Measurements from ENCODE around the gene ISM1.

The ISM1 gene

DNA sequence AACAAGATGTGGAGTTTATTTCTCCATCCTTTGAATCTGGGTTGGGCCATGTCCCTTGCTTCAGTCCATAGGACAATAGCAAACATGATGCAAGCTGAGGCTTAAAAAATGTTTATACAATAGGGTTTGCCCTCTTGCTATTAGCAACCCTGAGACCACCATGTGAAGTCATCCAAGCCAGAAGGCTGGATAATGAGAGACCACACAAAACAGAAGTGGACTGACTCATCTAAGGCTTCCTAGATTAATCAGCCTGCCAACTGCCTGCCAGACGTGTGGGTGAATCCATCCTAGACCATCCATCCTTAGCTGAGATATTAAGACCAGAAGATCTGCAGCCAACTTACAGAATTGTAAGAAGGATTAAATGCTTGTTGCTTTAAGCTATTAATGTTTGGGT lies 38.1 kb upstream of the ISM1 start:
- 20% methylated on average over 1 of the region's 1 CpG for WGBS
- Histone ChIP-seq H3K23ac (ENCODE audit: low read length in 2 of 2) (no peak overlapping the region), H3K36me3 (ENCODE audit: control insufficient read depth in 1 of 2, insufficient read depth in 2 of 2, low read depth in 1 of 2, low read length in 2 of 2) (no peaks in the 10 kb centered on the region), H2BK12ac (ENCODE audit: low read length in 2 of 2) (no peak overlapping the region), H2BK15ac (ENCODE audit: low read depth, poor library complexity, severe bottlenecking) (no peak overlapping the region), H3K4me3 (ENCODE audit: insufficient read depth in 1 of 2, low read depth in 1 of 2, low read length in 2 of 2) (no peak overlapping the region), H3K27me3 (ENCODE audit: control insufficient read depth in 1 of 2, insufficient read depth in 1 of 2, low read length in 2 of 2) (no peaks in the 10 kb centered on the region), H2AK5ac (ENCODE audit: low read length, severe bottlenecking) (no peak overlapping the region), H3K79me1 (replicated peaks; ENCODE audit: low read length, poor library complexity, severe bottlenecking) (no peaks in the 10 kb centered on the region), H4K91ac (ENCODE audit: low read length) (no peak overlapping the region), H3K4me2 (ENCODE audit: low read length, poor library complexity, severe bottlenecking) (no peak overlapping the region), H3K4me1 (ENCODE audit: control insufficient read depth, insufficient read depth, low read depth, low read length) (no peaks in the 10 kb centered on the region), H3K4ac (ENCODE audit: low read depth in 1 of 2, low read length in 2 of 2) (no peak overlapping the region), H2BK120ac (ENCODE audit: low read depth, low read length) (no peak overlapping the region), H3K14ac (ENCODE audit: low read length in 2 of 2) (no peak overlapping the region), H2AFZ (ENCODE audit: low read depth, low read length) (no peak overlapping the region), H3K9me3 (ENCODE audit: control insufficient read depth, low read length) (peaks cover 5% of the 10 kb centered on the region), H3K27ac (ENCODE audit: low read length, poor library complexity, severe bottlenecking) (no peak overlapping the region), H2BK5ac (ENCODE audit: low read depth, low read length, poor library complexity, severe bottlenecking) (no peak overlapping the region), H4K8ac (ENCODE audit: low read length) (no peak overlapping the region), H3K9ac (ENCODE audit: low read length) (no peak overlapping the region), H3K18ac (ENCODE audit: low read depth in 1 of 2, low read length in 2 of 2) (no peak overlapping the region)
- no peak for DNase-seq

DNA sequence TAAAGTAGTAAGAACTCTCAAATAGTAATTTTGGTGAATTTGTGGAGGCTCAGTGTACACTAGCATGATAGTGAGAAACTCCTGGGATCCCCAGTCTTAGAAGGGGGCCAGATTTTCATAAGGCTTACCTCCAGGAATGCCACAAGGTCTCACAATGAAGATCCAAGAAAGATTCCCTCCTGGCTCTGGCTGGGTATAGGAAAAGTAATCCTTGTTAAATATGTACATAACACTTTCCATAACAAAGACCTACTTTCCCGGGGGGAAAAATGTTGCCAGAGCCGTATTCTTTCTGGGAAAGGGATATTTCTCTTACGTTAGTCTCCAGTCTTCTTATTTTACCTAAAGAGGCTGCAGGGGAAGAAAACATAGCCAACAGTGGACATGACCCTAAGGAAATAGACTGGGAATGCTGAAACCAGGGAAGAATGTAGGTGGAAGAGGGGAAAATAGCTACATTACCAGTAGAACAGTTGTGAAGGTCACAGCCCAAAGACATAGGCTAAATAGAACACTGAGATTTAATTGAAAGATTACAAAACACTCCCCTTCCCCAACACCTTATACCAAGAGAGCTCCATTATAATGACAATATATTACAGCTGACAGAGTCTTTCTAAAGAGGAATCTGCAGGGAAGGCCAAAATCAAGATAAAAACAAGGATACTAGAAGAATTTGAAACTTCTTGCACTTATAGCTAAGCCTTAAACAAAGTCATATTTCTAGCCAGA lies 34.9 kb upstream of the ISM1 start:
- no peaks in the 10 kb centered on the region for H3K27me3 ChIP-seq (ENCODE audit: control insufficient read depth in 1 of 2, insufficient read depth in 1 of 2, low read length in 2 of 2)
- H3K27ac ChIP-seq (ENCODE audit: low read length, poor library complexity, severe bottlenecking): no peak overlapping the region
- H3K9ac ChIP-seq (ENCODE audit: low read length): no peak overlapping the region
- H2AK5ac ChIP-seq (ENCODE audit: low read length, severe bottlenecking): no peak overlapping the region
- WGBS: 95% methylated on average over 2 of the region's 3 CpGs
- H4K8ac ChIP-seq (ENCODE audit: low read length): no peak overlapping the region
- H3K23ac ChIP-seq (ENCODE audit: low read length in 2 of 2): no peak overlapping the region
- no peak overlapping the region for H2BK120ac ChIP-seq (ENCODE audit: low read depth, low read length)
- no peak overlapping the region for H2AFZ ChIP-seq (ENCODE audit: low read depth, low read length)
- no peak overlapping the region for H3K4me3 ChIP-seq (ENCODE audit: insufficient read depth in 1 of 2, low read depth in 1 of 2, low read length in 2 of 2)
- H3K36me3 ChIP-seq (ENCODE audit: control insufficient read depth in 1 of 2, insufficient read depth in 2 of 2, low read depth in 1 of 2, low read length in 2 of 2): no peaks in the 10 kb centered on the region
- H2BK12ac ChIP-seq (ENCODE audit: low read length in 2 of 2): no peak overlapping the region
- H4K91ac ChIP-seq (ENCODE audit: low read length): no peak overlapping the region
- H3K4ac ChIP-seq (ENCODE audit: low read depth in 1 of 2, low read length in 2 of 2): no peak overlapping the region
- no peak overlapping the region for H2BK15ac ChIP-seq (ENCODE audit: low read depth, poor library complexity, severe bottlenecking)
- no peak overlapping the region for H3K4me2 ChIP-seq (ENCODE audit: low read length, poor library complexity, severe bottlenecking)
- no peaks in the 10 kb centered on the region for H3K79me1 ChIP-seq (replicated peaks; ENCODE audit: low read length, poor library complexity, severe bottlenecking)
- H3K4me1 ChIP-seq (ENCODE audit: control insufficient read depth, insufficient read depth, low read depth, low read length): no peaks in the 10 kb centered on the region
- no peak overlapping the region for H3K18ac ChIP-seq (ENCODE audit: low read depth in 1 of 2, low read length in 2 of 2)
- H3K14ac ChIP-seq (ENCODE audit: low read length in 2 of 2): no peak overlapping the region
- peaks cover 3% of the 10 kb centered on the region for H3K9me3 ChIP-seq (ENCODE audit: control insufficient read depth, low read length)
- DNase-seq: no peak
- no peak overlapping the region for H2BK5ac ChIP-seq (ENCODE audit: low read depth, low read length, poor library complexity, severe bottlenecking)

DNA sequence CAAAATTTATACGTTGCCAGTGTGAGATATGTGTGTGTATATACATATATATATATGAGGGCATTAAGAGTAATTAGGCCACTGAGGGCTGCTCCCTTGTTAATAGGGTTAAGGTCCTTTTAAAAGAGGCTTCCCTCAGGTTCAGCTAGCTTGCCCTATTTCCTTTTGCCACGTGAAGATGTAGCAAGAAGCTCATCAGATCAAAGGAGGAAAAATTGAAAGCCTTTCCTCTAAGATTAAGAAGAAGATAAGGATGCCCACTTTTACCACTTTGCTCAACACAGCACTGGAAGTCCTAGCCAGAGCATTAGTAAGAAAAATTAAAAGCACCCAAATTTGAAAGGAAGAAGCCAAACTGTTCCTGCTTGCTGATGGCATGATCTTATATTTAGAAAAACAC lies 33.2 kb upstream of the ISM1 start:
- WGBS: 100% methylated on average over 1 of the region's 2 CpGs
- H3K4me3 ChIP-seq (ENCODE audit: insufficient read depth in 1 of 2, low read depth in 1 of 2, low read length in 2 of 2): no peak overlapping the region
- no peak overlapping the region for H2AK5ac ChIP-seq (ENCODE audit: low read length, severe bottlenecking)

DNA sequence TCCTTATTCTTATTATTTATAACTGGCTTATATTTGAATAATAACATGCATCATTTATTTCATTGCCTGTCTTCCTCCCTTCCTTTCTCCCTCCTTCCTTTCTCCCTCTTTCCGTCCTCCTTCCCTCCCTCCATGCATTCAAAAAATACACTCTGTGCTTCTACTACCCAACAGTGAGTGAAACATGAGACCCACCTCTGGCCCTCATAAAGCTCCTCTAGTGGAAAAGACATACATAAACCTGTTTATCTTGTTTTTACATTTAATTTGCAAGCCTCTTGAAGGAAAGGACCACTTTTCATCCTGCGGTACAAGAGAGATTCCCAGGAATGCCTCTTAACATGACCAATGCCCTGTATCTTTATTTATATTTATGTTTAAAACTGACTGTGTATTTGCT lies 21.8 kb upstream of the ISM1 start:
- H3K9ac ChIP-seq (ENCODE audit: low read length): no peak overlapping the region
- H4K91ac ChIP-seq (ENCODE audit: low read length): no peak overlapping the region
- no peak overlapping the region for H3K27ac ChIP-seq (ENCODE audit: low read length, poor library complexity, severe bottlenecking)
- no peak overlapping the region for H2BK12ac ChIP-seq (ENCODE audit: low read length in 2 of 2)
- no peaks in the 10 kb centered on the region for H3K27me3 ChIP-seq (ENCODE audit: control insufficient read depth in 1 of 2, insufficient read depth in 1 of 2, low read length in 2 of 2)
- no peak overlapping the region for H3K4me2 ChIP-seq (ENCODE audit: low read length, poor library complexity, severe bottlenecking)
- H3K14ac ChIP-seq (ENCODE audit: low read length in 2 of 2): no peak overlapping the region
- H4K8ac ChIP-seq (ENCODE audit: low read length): no peak overlapping the region
- no peak overlapping the region for H3K23ac ChIP-seq (ENCODE audit: low read length in 2 of 2)
- no peak for DNase-seq
- no peak overlapping the region for H2AK5ac ChIP-seq (ENCODE audit: low read length, severe bottlenecking)
- H3K18ac ChIP-seq (ENCODE audit: low read depth in 1 of 2, low read length in 2 of 2): no peak overlapping the region
- no peak overlapping the region for H2BK120ac ChIP-seq (ENCODE audit: low read depth, low read length)
- H3K4ac ChIP-seq (ENCODE audit: low read depth in 1 of 2, low read length in 2 of 2): no peak overlapping the region
- no peaks in the 10 kb centered on the region for H3K79me1 ChIP-seq (replicated peaks; ENCODE audit: low read length, poor library complexity, severe bottlenecking)
- no peak overlapping the region for H2BK15ac ChIP-seq (ENCODE audit: low read depth, poor library complexity, severe bottlenecking)
- no peak overlapping the region for H2AFZ ChIP-seq (ENCODE audit: low read depth, low read length)
- no peak overlapping the region for H2BK5ac ChIP-seq (ENCODE audit: low read depth, low read length, poor library complexity, severe bottlenecking)
- no peaks in the 10 kb centered on the region for H3K4me1 ChIP-seq (ENCODE audit: control insufficient read depth, insufficient read depth, low read depth, low read length)
- no peaks in the 10 kb centered on the region for H3K9me3 ChIP-seq (ENCODE audit: control insufficient read depth, low read length)
- WGBS: 79% methylated on average over 1 of the region's 2 CpGs
- no peaks in the 10 kb centered on the region for H3K36me3 ChIP-seq (ENCODE audit: control insufficient read depth in 1 of 2, insufficient read depth in 2 of 2, low read depth in 1 of 2, low read length in 2 of 2)
- no peak overlapping the region for H3K4me3 ChIP-seq (ENCODE audit: insufficient read depth in 1 of 2, low read depth in 1 of 2, low read length in 2 of 2)

More for the DNA sequence above, 33.2 kb upstream of the ISM1 start:
- H4K91ac ChIP-seq (ENCODE audit: low read length): no peak overlapping the region
- no peak overlapping the region for H3K18ac ChIP-seq (ENCODE audit: low read depth in 1 of 2, low read length in 2 of 2)
- H2AFZ ChIP-seq (ENCODE audit: low read depth, low read length): no peak overlapping the region
- no peak for DNase-seq
- H2BK15ac ChIP-seq (ENCODE audit: low read depth, poor library complexity, severe bottlenecking): no peak overlapping the region
- H2BK120ac ChIP-seq (ENCODE audit: low read depth, low read length): no peak overlapping the region
- no peak overlapping the region for H4K8ac ChIP-seq (ENCODE audit: low read length)
- H3K23ac ChIP-seq (ENCODE audit: low read length in 2 of 2): no peak overlapping the region
- H3K9ac ChIP-seq (ENCODE audit: low read length): no peak overlapping the region
- peaks cover 0 to 3% of the 10 kb centered on the region in 2 experiments for H3K27me3 ChIP-seq (ENCODE audit: control insufficient read depth in 1 of 2, insufficient read depth in 1 of 2, low read length in 2 of 2)
- no peak overlapping the region for H3K27ac ChIP-seq (ENCODE audit: low read length, poor library complexity, severe bottlenecking)
- peaks cover 3% of the 10 kb centered on the region for H3K9me3 ChIP-seq (ENCODE audit: control insufficient read depth, low read length)
- H2BK5ac ChIP-seq (ENCODE audit: low read depth, low read length, poor library complexity, severe bottlenecking): no peak overlapping the region
- H3K36me3 ChIP-seq (ENCODE audit: control insufficient read depth in 1 of 2, insufficient read depth in 2 of 2, low read depth in 1 of 2, low read length in 2 of 2): no peaks in the 10 kb centered on the region
- H3K4ac ChIP-seq (ENCODE audit: low read depth in 1 of 2, low read length in 2 of 2): no peak overlapping the region
- H2BK12ac ChIP-seq (ENCODE audit: low read length in 2 of 2): no peak overlapping the region
- no peaks in the 10 kb centered on the region for H3K79me1 ChIP-seq (replicated peaks; ENCODE audit: low read length, poor library complexity, severe bottlenecking)
- H3K4me2 ChIP-seq (ENCODE audit: low read length, poor library complexity, severe bottlenecking): no peak overlapping the region
- no peaks in the 10 kb centered on the region for H3K4me1 ChIP-seq (ENCODE audit: control insufficient read depth, insufficient read depth, low read depth, low read length)
- no peak overlapping the region for H3K14ac ChIP-seq (ENCODE audit: low read length in 2 of 2)
